Liver (tissue), 9 donors: Measurements from ENCODE around the gene CTXN1. TPM values are rescaled to one million over a fixed set of nuclear protein-coding genes. Genes with fewer than 3 reads are reported as not detected.
A peak's percentile ranks its signal among the peaks of the same experiment; 100 is the strongest.

Source experiments
- DNase-seq: peaks from one replicate; pipeline ENCODE4 v3.0.0-alpha.2; 2017; ENCODE audit warnings: low spot score
- H3K27ac ChIP-seq, 2 donors: one replicate each; pipeline ENCODE4 v1.7.0; 2013; ENCODE audit warnings: inconsistent platforms in 2 of 2, low read length in 2 of 2, control low read depth in 1 of 2, low read depth in 1 of 2, mild to moderate bottlenecking in 1 of 2
- H3K27me3 ChIP-seq, 4 donors: one replicate each; pipeline versions ENCODE4 v1.6.1 to v1.7.0; 2013; ENCODE audit warnings: low read length in 3 of 4, inconsistent platforms in 1 of 4, mild to moderate bottlenecking in 1 of 4, moderate library complexity in 1 of 4; ENCODE audit not compliant: control insufficient read depth in 4 of 4, insufficient read depth in 4 of 4
- H3K36me3 ChIP-seq, 4 donors: one replicate each; pipeline versions ENCODE4 v1.6.1 to v1.7.0; 2013; ENCODE audit warnings: low read length in 3 of 4, mild to moderate bottlenecking in 3 of 4, low read depth in 1 of 4, moderate library complexity in 1 of 4; ENCODE audit not compliant: control insufficient read depth in 4 of 4, insufficient read depth in 3 of 4
- H3K4me1 ChIP-seq, 4 donors: one replicate each; pipeline versions ENCODE4 v1.6.1 to v1.7.0; 2013; ENCODE audit warnings: low read length in 3 of 4, mild to moderate bottlenecking in 3 of 4, moderate library complexity in 1 of 4; ENCODE audit not compliant: control insufficient read depth in 4 of 4, insufficient read depth in 4 of 4
- H3K4me3 ChIP-seq, 3 donors: one replicate each; pipeline versions ENCODE4 v1.6.1 to v1.7.0; 2013; ENCODE audit warnings: low read length in 3 of 3, control low read depth in 1 of 3, low read depth in 1 of 3, mild to moderate bottlenecking in 1 of 3
- H3K9ac ChIP-seq, 2 donors: one replicate each; pipeline ENCODE4 v1.7.0; 2013; ENCODE audit warnings: low read length in 2 of 2, mild to moderate bottlenecking in 2 of 2, moderate library complexity in 2 of 2, control low read depth in 1 of 2, low read depth in 1 of 2
- H3K9me3 ChIP-seq, 4 donors: one replicate each; pipeline versions ENCODE4 v1.6.1 to v1.7.0; 2013; ENCODE audit warnings: low read length in 3 of 4; ENCODE audit not compliant: control insufficient read depth in 4 of 4
- CTCF ChIP-seq: fragments of 150-350 bp; IDR thresholded peaks from 2 replicates; pipeline ENCODE4 v1.5.1; 2017; ENCODE audit warnings: improper control_type of control experiment, low read depth, low read length; ENCODE audit not compliant: missing input control
- EGR1 ChIP-seq, 2 donors: IDR thresholded peaks; 2 replicates each; pipeline ENCODE4 v1.6.1; 2016 to 2018; ENCODE audit warnings: antibody characterized with exemption in 2 of 2, low read depth in 2 of 2
- FOXA1 ChIP-seq: IDR thresholded peaks from 2 replicates; pipeline ENCODE4 v1.6.1; 2016; ENCODE audit warnings: antibody characterized with exemption
- FOXA2 ChIP-seq: IDR thresholded peaks from 2 replicates; pipeline ENCODE4 v1.6.1; 2016; ENCODE audit warnings: antibody characterized with exemption
- GABPA ChIP-seq, 2 donors: IDR thresholded peaks in 1 of 2; conservative IDR thresholded peaks in 1 of 2; 2 replicates each; pipeline ENCODE4 v1.6.1; 2016; ENCODE audit warnings: antibody characterized with exemption in 2 of 2, mild to moderate bottlenecking in 1 of 2, moderate library complexity in 1 of 2
- HNF4A ChIP-seq, 2 donors: conservative IDR thresholded peaks; 2 replicates each; pipeline ENCODE4 v1.6.1; 2016; ENCODE audit warnings: antibody characterized with exemption in 2 of 2, mild to moderate bottlenecking in 2 of 2
- HNF4G ChIP-seq: IDR thresholded peaks from 2 replicates; pipeline ENCODE4 v1.6.1; 2016; ENCODE audit warnings: antibody characterized with exemption
- JUND ChIP-seq, 2 donors: IDR thresholded peaks; 2 replicates each; pipeline ENCODE4 v1.6.1; 2016; ENCODE audit warnings: antibody characterized with exemption in 2 of 2
- NR2F2 ChIP-seq: IDR thresholded peaks from 2 replicates; pipeline ENCODE4 v1.6.1; 2016; ENCODE audit warnings: antibody characterized with exemption
- RAD21 ChIP-seq, 2 donors: IDR thresholded peaks; 2 replicates each; pipeline ENCODE4 v1.6.1; 2016; ENCODE audit warnings: antibody characterized with exemption in 2 of 2, mild to moderate bottlenecking in 2 of 2
- RXRA ChIP-seq, 2 donors: IDR thresholded peaks; 2 replicates each; pipeline ENCODE4 v1.6.1; 2017 to 2018; ENCODE audit warnings: antibody characterized with exemption in 2 of 2, mild to moderate bottlenecking in 1 of 2
- SP1 ChIP-seq: IDR thresholded peaks from 2 replicates; pipeline ENCODE4 v1.6.1; 2018; ENCODE audit warnings: antibody characterized with exemption, mild to moderate bottlenecking
- TAF1 ChIP-seq: conservative IDR thresholded peaks from 2 replicates; pipeline ENCODE4 v1.6.1; 2016; ENCODE audit warnings: antibody characterized with exemption, mild to moderate bottlenecking
- YY1 ChIP-seq: IDR thresholded peaks from 2 replicates; pipeline ENCODE4 v1.6.1; 2016; ENCODE audit warnings: antibody characterized with exemption, mild to moderate bottlenecking
- WGBS: extraction: QIAGEN DNeasy Blood & Tissue Kit; methylation state at CpG from one replicate; pipeline ENCODE4 v1.1.7; 2013; 5-methylcytosine and 5-hydroxymethylcytosine counted together
- polyA plus RNA-seq, 2 donors: library from polyadenylated mRNA; stranded (reverse) in 1 of 2; unstranded in 1 of 2; fragments of 200-250 nt in 1 of 2; fragments of >200 nt in 1 of 2; fragmentation: Nextera tagmentation in 1 of 2; extraction: Ambion mirVana in 1 of 2; gene quantifications; one replicate each; pipeline versions ENCODE4 v1.2.1 to v1.2.3, GENCODE V29; 2013 to 2015
- total RNA-seq, 2 donors: library from RNA; depleted of rRNA; stranded (reverse); fragments of >200 nt; gene quantifications; one replicate each; pipeline ENCODE4 v1.2.3, GENCODE V29; 2014
- TF ChIP-seq, protein P1 (sequence below): IDR thresholded peaks from 2 replicates; pipeline ENCODE4 v1.6.1; 2016; ENCODE audit warnings: antibody characterized with exemption, mild to moderate bottlenecking
- TF ChIP-seq, protein P2 (sequence below): IDR thresholded peaks from 2 replicates; pipeline ENCODE4 v1.6.1; 2016; ENCODE audit warnings: antibody characterized with exemption
- TF ChIP-seq, protein P3 (sequence below): IDR thresholded peaks from 2 replicates; pipeline ENCODE4 v1.6.1; 2016; ENCODE audit warnings: antibody characterized with exemption
- TF ChIP-seq, protein P4 (sequence below): IDR thresholded peaks from 2 replicates; pipeline ENCODE4 v1.6.1; 2016; ENCODE audit warnings: antibody characterized with exemption
- donor health status: healthy.
- donor health status: healthy.
- donor health status: healthy.
- donor health status: healthy.
- donor health status: healthy.

The CTXN1 gene
- total and polyA plus RNA-seq, 4 donors, result 0.07 to 0.14 (median 0.08) TPM; not detected in 1

GRCh38 chr19:7905859-7906258 lies 20.1 kb downstream of the CTXN1 start:
- H3K27ac ChIP-seq, result no peak overlapping the region
- peaks cover 0 to 10% (median 4%) of the 10 kb centered on the region in 4 donors for H3K36me3 ChIP-seq
- WGBS, result 91% methylated on average over 10 of the region's 10 CpGs
- no peak overlapping the region for H3K9ac ChIP-seq
- H3K4me3 ChIP-seq, result no peak overlapping the region
- no peaks in the 10 kb centered on the region for H3K27me3 ChIP-seq
- peaks cover 8 to 35% (median 21%) of the 10 kb centered on the region in 4 donors for H3K4me1 ChIP-seq
- TF ChIP-seq, protein P1, sequence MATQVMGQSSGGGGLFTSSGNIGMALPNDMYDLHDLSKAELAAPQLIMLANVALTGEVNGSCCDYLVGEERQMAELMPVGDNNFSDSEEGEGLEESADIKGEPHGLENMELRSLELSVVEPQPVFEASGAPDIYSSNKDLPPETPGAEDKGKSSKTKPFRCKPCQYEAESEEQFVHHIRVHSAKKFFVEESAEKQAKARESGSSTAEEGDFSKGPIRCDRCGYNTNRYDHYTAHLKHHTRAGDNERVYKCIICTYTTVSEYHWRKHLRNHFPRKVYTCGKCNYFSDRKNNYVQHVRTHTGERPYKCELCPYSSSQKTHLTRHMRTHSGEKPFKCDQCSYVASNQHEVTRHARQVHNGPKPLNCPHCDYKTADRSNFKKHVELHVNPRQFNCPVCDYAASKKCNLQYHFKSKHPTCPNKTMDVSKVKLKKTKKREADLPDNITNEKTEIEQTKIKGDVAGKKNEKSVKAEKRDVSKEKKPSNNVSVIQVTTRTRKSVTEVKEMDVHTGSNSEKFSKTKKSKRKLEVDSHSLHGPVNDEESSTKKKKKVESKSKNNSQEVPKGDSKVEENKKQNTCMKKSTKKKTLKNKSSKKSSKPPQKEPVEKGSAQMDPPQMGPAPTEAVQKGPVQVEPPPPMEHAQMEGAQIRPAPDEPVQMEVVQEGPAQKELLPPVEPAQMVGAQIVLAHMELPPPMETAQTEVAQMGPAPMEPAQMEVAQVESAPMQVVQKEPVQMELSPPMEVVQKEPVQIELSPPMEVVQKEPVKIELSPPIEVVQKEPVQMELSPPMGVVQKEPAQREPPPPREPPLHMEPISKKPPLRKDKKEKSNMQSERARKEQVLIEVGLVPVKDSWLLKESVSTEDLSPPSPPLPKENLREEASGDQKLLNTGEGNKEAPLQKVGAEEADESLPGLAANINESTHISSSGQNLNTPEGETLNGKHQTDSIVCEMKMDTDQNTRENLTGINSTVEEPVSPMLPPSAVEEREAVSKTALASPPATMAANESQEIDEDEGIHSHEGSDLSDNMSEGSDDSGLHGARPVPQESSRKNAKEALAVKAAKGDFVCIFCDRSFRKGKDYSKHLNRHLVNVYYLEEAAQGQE, result no peak
- TF ChIP-seq, protein P2, sequence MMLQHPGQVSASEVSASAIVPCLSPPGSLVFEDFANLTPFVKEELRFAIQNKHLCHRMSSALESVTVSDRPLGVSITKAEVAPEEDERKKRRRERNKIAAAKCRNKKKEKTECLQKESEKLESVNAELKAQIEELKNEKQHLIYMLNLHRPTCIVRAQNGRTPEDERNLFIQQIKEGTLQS, result no peak
- no peak for TF ChIP-seq EGR1 (IDR thresholded peaks at IDR 0.05; ENCODE audit: low read depth in 2 of 2)
- no peak for TF ChIP-seq FOXA2
- no peak for TF ChIP-seq RXRA (IDR thresholded peaks at IDR 0.05)
- TF ChIP-seq, protein P3, sequence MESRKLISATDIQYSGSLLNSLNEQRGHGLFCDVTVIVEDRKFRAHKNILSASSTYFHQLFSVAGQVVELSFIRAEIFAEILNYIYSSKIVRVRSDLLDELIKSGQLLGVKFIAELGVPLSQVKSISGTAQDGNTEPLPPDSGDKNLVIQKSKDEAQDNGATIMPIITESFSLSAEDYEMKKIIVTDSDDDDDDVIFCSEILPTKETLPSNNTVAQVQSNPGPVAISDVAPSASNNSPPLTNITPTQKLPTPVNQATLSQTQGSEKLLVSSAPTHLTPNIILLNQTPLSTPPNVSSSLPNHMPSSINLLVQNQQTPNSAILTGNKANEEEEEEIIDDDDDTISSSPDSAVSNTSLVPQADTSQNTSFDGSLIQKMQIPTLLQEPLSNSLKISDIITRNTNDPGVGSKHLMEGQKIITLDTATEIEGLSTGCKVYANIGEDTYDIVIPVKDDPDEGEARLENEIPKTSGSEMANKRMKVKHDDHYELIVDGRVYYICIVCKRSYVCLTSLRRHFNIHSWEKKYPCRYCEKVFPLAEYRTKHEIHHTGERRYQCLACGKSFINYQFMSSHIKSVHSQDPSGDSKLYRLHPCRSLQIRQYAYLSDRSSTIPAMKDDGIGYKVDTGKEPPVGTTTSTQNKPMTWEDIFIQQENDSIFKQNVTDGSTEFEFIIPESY, result no peak
- no peak for TF ChIP-seq YY1
- no peak for TF ChIP-seq GABPA (IDR thresholded peaks at IDR 0.05 in 1 of 2, conservative IDR thresholded peaks at IDR 0.05 in 1 of 2)
- TF ChIP-seq HNF4A (conservative IDR thresholded peaks at IDR 0.05), result no peak
- TF ChIP-seq JUND (IDR thresholded peaks at IDR 0.05), result no peak
- no peak for TF ChIP-seq SP1
- no peak for TF ChIP-seq NR2F2
- no peaks in the 10 kb centered on the region for H3K9me3 ChIP-seq
- peak; percentile 30 for DNase-seq

DNA sequence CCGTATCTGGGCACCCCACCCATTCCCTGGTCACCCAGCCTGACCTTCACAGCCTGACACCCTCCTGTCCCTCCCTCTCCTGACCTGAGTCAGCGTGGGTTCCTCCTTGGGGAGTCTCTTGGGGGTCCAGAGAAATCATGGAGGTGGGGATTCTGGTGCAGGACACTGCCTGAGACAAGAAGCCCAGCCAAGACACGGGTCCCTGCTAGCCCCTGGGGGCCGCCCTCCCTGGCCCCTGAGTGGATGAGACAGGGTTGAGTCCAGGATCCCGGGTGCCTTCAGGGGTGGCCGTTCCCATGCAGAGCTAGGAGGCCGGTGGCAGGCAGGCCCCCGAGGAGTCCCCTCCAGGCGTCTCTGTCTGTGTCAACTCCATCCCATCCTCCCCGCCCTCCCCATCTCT lies 20.7 kb downstream of the CTXN1 start:
- no peaks in the 10 kb centered on the region for H3K9me3 ChIP-seq
- H3K36me3 ChIP-seq, result peaks cover 0 to 5% (median 2%) of the 10 kb centered on the region in 4 donors
- H3K4me3 ChIP-seq, result no peak overlapping the region
- H3K4me1 ChIP-seq, result peaks cover 8 to 35% (median 21%) of the 10 kb centered on the region in 4 donors
- peak; percentile 30 for DNase-seq
- no peaks in the 10 kb centered on the region for H3K27me3 ChIP-seq
- WGBS, result 81% methylated on average over 10 of the region's 10 CpGs
- no peak overlapping the region for H3K9ac ChIP-seq
- H3K27ac ChIP-seq, result no peak overlapping the region
- TF ChIP-seq RAD21 (IDR thresholded peaks at IDR 0.05), result no peak
- TF ChIP-seq, protein P4, sequence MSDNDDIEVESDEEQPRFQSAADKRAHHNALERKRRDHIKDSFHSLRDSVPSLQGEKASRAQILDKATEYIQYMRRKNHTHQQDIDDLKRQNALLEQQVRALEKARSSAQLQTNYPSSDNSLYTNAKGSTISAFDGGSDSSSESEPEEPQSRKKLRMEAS, result no peak
- TF ChIP-seq, protein P1, result no peak
- no peak for TF ChIP-seq NR2F2
- no peak for TF ChIP-seq EGR1 (IDR thresholded peaks at IDR 0.05; ENCODE audit: low read depth in 2 of 2)
- no peak for TF ChIP-seq FOXA2
- TF ChIP-seq TAF1, result no peak
- no peak for TF ChIP-seq RXRA (IDR thresholded peaks at IDR 0.05)
- TF ChIP-seq FOXA1, result no peak
- TF ChIP-seq GABPA (IDR thresholded peaks at IDR 0.05 in 1 of 2, conservative IDR thresholded peaks at IDR 0.05 in 1 of 2), result no peak
- TF ChIP-seq, protein P3, result no peak
- no peak for TF ChIP-seq JUND (IDR thresholded peaks at IDR 0.05)
- TF ChIP-seq HNF4A (conservative IDR thresholded peaks at IDR 0.05), result no peak
- TF ChIP-seq SP1, result no peak
- TF ChIP-seq YY1, result no peak
- no peak for TF ChIP-seq HNF4G
- no peak for TF ChIP-seq CTCF
